K562 (cell line): ENCODE measurements around the gene MEOX1. TPM values are rescaled to one million over a fixed set of nuclear protein-coding genes. Genes with fewer than 3 reads are reported as not detected.

ENCODE experiments used
- ATAC-seq: fragments of 200-7000 bp; cut with Tn5 transposase; 3 replicates; pipeline ENCODE4 v1.9.1; 2020; ENCODE audit warnings: moderate library complexity
- BruUV-seq: library from RNA; stranded (reverse); fragments of 400-500 nt; replicated peaks from 2 replicates; lab custom pipeline; 2021; lab: Mats Ljungman, UMichigan
- CTCF ChIA-PET: fragments of 300-600 bp; formaldehyde crosslinking; extraction: SDS; loops from one replicate; lab custom pipeline; 2021; ENCODE audit warnings: low intra/inter-chr PET ratio; lab: Yijun Ruan, JAX
- POLR2A ChIA-PET: fragments of 300-600, 350-650 bp; sonication (Branson Sonifier 250); formaldehyde crosslinking; extraction: SDS; loops from one replicate; lab custom pipeline; 2021; ENCODE audit warnings: antibody characterized with exemption, inconsistent platforms; lab: Yijun Ruan, JAX
- DNase-seq, 4 experiments: peaks; one replicate each; pipeline versions ENCODE4 v3.0.0 to v3.0.0-alpha.2; 2011 to 2018; ENCODE audit warnings: low spot score in 3 of 4, mixed read lengths in 3 of 4; ENCODE audit errors: extremely low read depth in 1 of 4
- FAIRE-seq: peaks from 2 replicates; lab custom pipeline; 2011; peaks lifted over from hg19 to GRCh38; lab: Jason Lieb, UNC
- H2AFZ ChIP-seq: 2 replicates; pipeline ENCODE4 v1.6.0; 2011; ENCODE audit warnings: low read depth, low read length, control low read depth, inconsistent platforms
- H3K27ac ChIP-seq: fragments of 200-600 bp; 3 replicates; pipeline ENCODE4 v1.8.0; 2011; ENCODE audit warnings: low read depth, mild to moderate bottlenecking, control low read depth, inconsistent platforms, low read length, moderate library complexity, mixed read lengths; ENCODE audit errors: extremely low read depth
- H3K27me3 ChIP-seq, 2 experiments: fragments of 300-600 bp in 1 of 2; 2 replicates in 1 of 2; 3 replicates in 1 of 2; pipeline versions ENCODE4 v1.6.0 to v1.8.0; 2011; ENCODE audit warnings: inconsistent platforms in 2 of 2, low read length in 2 of 2, mild to moderate bottlenecking in 1 of 2, mixed read lengths in 1 of 2, moderate library complexity in 1 of 2; ENCODE audit not compliant: control insufficient read depth in 2 of 2, insufficient read depth in 2 of 2
- H3K36me3 ChIP-seq: fragments of 300-600 bp; 3 replicates; pipeline ENCODE4 v1.8.0; 2011; ENCODE audit warnings: mild to moderate bottlenecking, low read length, inconsistent platforms; ENCODE audit not compliant: control insufficient read depth, insufficient read depth
- H3K4me1 ChIP-seq, 2 experiments: fragments of 200-600 bp in 1 of 2; replicated peaks in 1 of 2; 2 replicates in 1 of 2; 3 replicates in 1 of 2; pipeline versions ENCODE4 v1.5.1 to v1.8.0; 2011; ENCODE audit warnings: inconsistent platforms in 2 of 2, low read length in 2 of 2, mild to moderate bottlenecking in 1 of 2, mixed read lengths in 1 of 2, moderate library complexity in 1 of 2; ENCODE audit not compliant: control insufficient read depth in 2 of 2, insufficient read depth in 2 of 2
- H3K4me2 ChIP-seq: 2 replicates; pipeline ENCODE4 v1.6.1; 2011; ENCODE audit warnings: low read length, control low read depth, inconsistent platforms, mixed read lengths; ENCODE audit not compliant: insufficient read depth
- H3K4me3 ChIP-seq: fragments of 200-600 bp; sonication (generic), shearing (Covaris generic); 2 replicates; pipeline ENCODE4 v1.5.1; 2016; ENCODE audit warnings: control low read depth, inconsistent platforms
- H3K79me2 ChIP-seq: fragments of 200-600 bp; 3 replicates; pipeline ENCODE4 v1.8.0; 2011; ENCODE audit warnings: low read length, inconsistent platforms; ENCODE audit not compliant: control insufficient read depth, insufficient read depth
- H3K9ac ChIP-seq, 2 experiments: 2 replicates each; pipeline versions ENCODE4 v1.6.0 to v1.6.1; 2011; ENCODE audit warnings: low read depth in 2 of 2, low read length in 2 of 2, control low read depth in 1 of 2, inconsistent platforms in 1 of 2, mild to moderate bottlenecking in 1 of 2, mixed read lengths in 1 of 2; ENCODE audit not compliant: insufficient read depth in 1 of 2
- H3K9me1 ChIP-seq: one replicate; pipeline ENCODE4 v1.6.0; 2011; ENCODE audit warnings: inconsistent platforms, mild to moderate bottlenecking, low read length, moderate library complexity; ENCODE audit not compliant: control insufficient read depth, insufficient read depth
- H3K9me3 ChIP-seq: replicated peaks from 2 replicates; pipeline ENCODE4 v1.5.1; 2011; ENCODE audit warnings: low read depth, low read length, inconsistent platforms; ENCODE audit not compliant: control insufficient read depth, insufficient read depth
- H4K20me1 ChIP-seq: replicated peaks from 2 replicates; pipeline ENCODE4 v1.6.1; 2011; ENCODE audit warnings: low read length, inconsistent platforms, mixed read lengths; ENCODE audit not compliant: control insufficient read depth, insufficient read depth
- ADNP ChIP-seq: fragments of 200-800 bp; sonication (Bioruptor generic); IDR thresholded peaks from 2 replicates; pipeline ENCODE4 v1.6.1; 2016; ENCODE audit warnings: missing genetic modification characterization, missing compliant biosample characterization
- ARID4B ChIP-seq: sonication (generic); formaldehyde crosslinking; IDR thresholded peaks from 2 replicates; pipeline ENCODE4 v1.8.0; 2022; ENCODE audit warnings: mild to moderate bottlenecking, missing genetic modification reagents
- BCOR ChIP-seq: fragments of 450-650 bp; IDR thresholded peaks from 2 replicates; pipeline ENCODE4 v1.6.1; 2016
- RBM25 ChIP-seq: fragments of 200-400 bp; formaldehyde crosslinking; IDR thresholded peaks from 2 replicates; pipeline ENCODE4 v1.6.1; 2018; ENCODE audit warnings: low read length, low read depth, moderate library complexity; ENCODE audit not compliant: severe bottlenecking
- WGBS: fragments of 100-300 bp; shearing (Covaris generic); methylation state at CpG from one replicate; pipeline ENCODE4 v1.1.6; 2016; ENCODE audit warnings: low coverage, mixed read lengths; ENCODE audit not compliant: insufficient coverage; ENCODE audit errors: missing lambda C conversion rate; 5-methylcytosine and 5-hydroxymethylcytosine counted together
- in situ Hi-C: fragments of 300-500 bp; cut with MboI; formaldehyde crosslinking; loops from 4 replicates; pipeline ENCODE4 v1.15.0; 2018; ENCODE audit warnings: inconsistent platforms, mixed read lengths
- intact Hi-C: fragments of 100-400 bp; cut with micrococcal nuclease; formaldehyde crosslinking; loops from 2 replicates; pipeline ENCODE4 v1.14.2; 2022
- polyA plus RNA-seq, 8 experiments: library from polyadenylated mRNA; depleted of rRNA in 4 of 8; stranded (reverse) in 5 of 8; unstranded in 3 of 8; fragments of >200 nt; fragmentation: Nextera tagmentation in 2 of 8; fragmentation: Illumina TruSeq in 1 of 8; extraction: Ambion mirVana in 2 of 8; extraction: Trizol in 1 of 8; gene quantifications; 2 replicates each; pipeline versions ENCODE4 v1.2.1 to v1.2.3, GENCODE V29; 2011 to 2014; ENCODE audit warnings: inconsistent platforms in 1 of 8, missing spikeins in 1 of 8
- total RNA-seq, 7 experiments: library from RNA; depleted of rRNA in 6 of 7; stranded (reverse); fragments of >200 nt in 6 of 7; fragmentation: Illumina TruSeq in 2 of 7; extraction: Trizol in 2 of 7; gene quantifications; 2 replicates each; pipeline versions ENCODE4 v1.2.1 to v1.2.3, GENCODE V29; 2011 to 2021; ENCODE audit warnings: low replicate concordance in 1 of 7

Gene MEOX1
- total and polyA plus RNA-seq, 9 of the 15 experiments (the other 6 are each of a cell fraction or from before 2014, with no cell fraction given): not detected

- no peaks in the 10 kb centered on the region for H4K20me1 ChIP-seq
- FAIRE-seq (no peak), ATAC-seq (no peak), DNase-seq (no peak)
- no peak overlapping the region for H3K4me3 ChIP-seq
- no peaks in the 10 kb centered on the region for H3K36me3 ChIP-seq
- no peaks in the 10 kb centered on the region for H3K79me2 ChIP-seq
- H3K9me3 ChIP-seq: no peaks in the 10 kb centered on the region
- no TSS peak for BruUV-seq
- no peak overlapping the region for H3K4me2 ChIP-seq
- no peak overlapping the region for H2AFZ ChIP-seq
- ChIA-PET CTCF (no interaction called here), POLR2A (no interaction called here)
- peak; percentile 76 for TF ChIP-seq RBM25
- peak; percentile 50; the same call in 1 of the 2 replicates for TF ChIP-seq BCOR
- 0 out of 2 replicates have a peak, but pooled peaks have one; percentile 19 for TF ChIP-seq ADNP (tag)
- no peak for TF ChIP-seq ARID4B (CRISPR knock-in tag)
- peaks cover 16 to 39% of the 10 kb centered on the region in 2 experiments for H3K27me3 ChIP-seq
- H3K27ac ChIP-seq: no peak overlapping the region
- in situ Hi-C loops (no loop called here), intact Hi-C loops (no loop called here)
- WGBS: 3% methylated on average over 4 of the region's 4 CpGs
- 0 out of 4 replicates have a peak overlapping the region, but pooled peaks of 1 of the 2 experiments have one; percentile 5 for H3K9ac ChIP-seq
- no peaks in the 10 kb centered on the region for H3K9me1 ChIP-seq
- H3K4me1 ChIP-seq: no peaks in the 10 kb centered on the region; a peak in 1 of 5 replicates
Measured at GRCh38 chr17:43598357-43599045, 63.2 kb downstream of the MEOX1 start.
